Caki2 (cell line): Measurements from ENCODE around the gene ASH1L. TPM values are rescaled to one million over a fixed set of nuclear protein-coding genes. Genes with fewer than 3 reads are reported as not detected.
A peak's percentile ranks its signal among the peaks of the same experiment; 100 is the strongest.

Experiments
- DNase-seq: peaks from one replicate; pipeline ENCODE4 v3.0.0-alpha.2; 2015; ENCODE audit warnings: low read depth
- in situ Hi-C: cut with HindIII; loops from 2 replicates; pipeline ENCODE4 v1.10.0; 2016; ENCODE audit warnings: low sequenced_read_pairs, low pct_unique_long_range_greater_than_20kb, mixed read lengths
- total RNA-seq: library from RNA; depleted of rRNA; stranded (reverse); fragments of >200 nt; shearing (Covaris generic); gene quantifications from 2 replicates; pipeline ENCODE4 v1.2.3, GENCODE V29; 2014; ENCODE audit warnings: low replicate concordance

The ASH1L gene
- total RNA-seq, 1 experiment from 2014 or later, result 9.7 TPM

GRCh38 chr1:155324717-155325602, 237.6 kb downstream of the ASH1L start:
- DNase-seq, result peak; percentile 64

GRCh38 chr1:155324037-155324716, 238.4 kb downstream of the ASH1L start:
- in situ Hi-C loops, result no loop called here

More at GRCh38 chr1:155324717-155325602, 237.6 kb downstream of the ASH1L start:
- in situ Hi-C loops, result no loop called here

DNA sequence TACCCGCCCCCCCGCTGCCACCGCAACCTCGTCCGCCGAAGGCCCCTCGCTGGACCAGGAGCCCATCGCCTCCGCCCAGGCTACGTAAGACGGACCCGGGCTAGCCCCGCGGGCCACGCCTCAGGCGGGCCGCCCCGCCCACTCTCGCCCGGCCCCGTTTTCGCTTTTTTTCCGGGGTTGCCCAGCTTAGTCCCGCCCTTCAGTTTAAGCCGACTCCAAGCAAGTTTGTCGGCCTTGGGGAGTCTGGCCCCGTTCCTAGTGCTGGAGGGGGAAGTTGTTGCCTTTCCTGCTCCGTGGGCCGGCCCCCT, 238.9 kb downstream of the ASH1L start:
- peak; percentile 95 for DNase-seq
- in situ Hi-C loops, result no loop called here

More at GRCh38 chr1:155324037-155324716, 238.4 kb downstream of the ASH1L start:
- peak; percentile 99 for DNase-seq

GRCh38 chr1:155322953-155323728, 239.5 kb downstream of the ASH1L start:
- in situ Hi-C loops, result no loop called here
- DNase-seq, result peak; percentile 99

GRCh38 chr1:155322571-155322952, 240.0 kb downstream of the ASH1L start:
- no peak for DNase-seq
- in situ Hi-C loops, result no loop called here

DNA sequence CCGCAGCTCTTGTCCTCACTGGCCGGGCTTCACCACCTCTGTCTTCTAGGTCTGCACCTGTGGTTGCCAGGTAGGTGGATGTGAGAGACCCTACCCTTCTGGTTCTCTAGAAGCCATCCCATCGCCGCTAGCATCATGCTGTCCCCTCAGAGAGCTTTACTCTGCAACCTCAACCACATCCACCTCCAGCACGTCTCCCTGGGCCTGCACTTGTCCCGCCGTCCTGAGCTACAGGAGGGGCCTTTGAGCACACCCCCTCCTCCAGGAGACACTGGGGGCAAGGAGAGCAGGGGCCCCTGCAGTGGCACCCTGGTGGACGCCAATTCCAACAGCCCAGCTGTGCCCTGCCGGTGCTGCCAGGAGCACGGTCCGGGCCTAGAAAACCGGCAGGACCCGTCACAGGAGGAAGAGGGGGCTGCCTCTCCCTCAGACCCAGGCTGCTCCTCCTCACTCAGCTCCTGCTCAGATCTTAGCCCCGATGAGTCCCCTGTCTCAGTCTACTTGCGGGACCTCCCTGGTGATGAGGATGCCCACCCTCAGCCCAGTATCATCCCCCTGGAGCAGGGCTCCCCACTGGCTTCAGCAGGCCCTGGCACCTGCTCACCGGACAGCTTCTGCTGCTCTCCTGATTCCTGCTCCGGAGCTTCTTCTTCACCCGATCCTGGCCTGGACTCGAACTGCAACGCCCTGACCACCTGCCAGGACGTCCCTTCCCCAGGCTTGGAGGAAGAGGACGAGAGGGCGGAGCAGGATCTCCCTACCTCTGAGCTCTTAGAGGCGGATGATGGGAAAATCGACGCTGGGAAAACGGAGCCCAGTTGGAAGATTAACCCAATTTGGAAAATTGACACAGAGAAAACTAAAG, 240.7 kb downstream of the ASH1L start:
- in situ Hi-C loops, result no loop called here
- no peak for DNase-seq

- no peak for DNase-seq
- in situ Hi-C loops, result no loop called here
These were observed 241.7 kb downstream of the ASH1L start, which contains the start of gene RUSC1 for GRCh38 chr1:155320661-155321617. TSS of gene RUSC1 (plus strand) at chr1:155320894. CDS start at chr1:155321774, 880 bp downstream.

DNA sequence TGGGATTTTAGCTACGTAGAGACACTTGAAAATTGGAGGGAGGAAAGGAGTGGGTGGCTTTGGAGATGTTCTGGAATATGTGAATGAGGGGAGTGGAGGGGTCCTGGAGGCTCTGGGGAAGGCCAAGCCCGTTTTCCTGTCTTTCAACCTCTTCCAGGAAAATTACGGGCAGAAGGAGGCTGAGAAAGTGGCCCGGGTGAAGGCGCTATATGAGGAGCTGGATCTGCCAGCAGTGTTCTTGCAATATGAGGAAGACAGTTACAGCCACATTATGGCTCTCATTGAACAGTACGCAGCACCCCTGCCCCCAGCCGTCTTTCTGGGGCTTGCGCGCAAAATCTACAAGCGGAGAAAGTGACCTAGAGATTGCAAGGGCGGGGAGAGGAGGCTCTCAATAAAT, 242.4 kb downstream of the ASH1L start:
- in situ Hi-C loops, result no loop called here
- no peak for DNase-seq

DNA sequence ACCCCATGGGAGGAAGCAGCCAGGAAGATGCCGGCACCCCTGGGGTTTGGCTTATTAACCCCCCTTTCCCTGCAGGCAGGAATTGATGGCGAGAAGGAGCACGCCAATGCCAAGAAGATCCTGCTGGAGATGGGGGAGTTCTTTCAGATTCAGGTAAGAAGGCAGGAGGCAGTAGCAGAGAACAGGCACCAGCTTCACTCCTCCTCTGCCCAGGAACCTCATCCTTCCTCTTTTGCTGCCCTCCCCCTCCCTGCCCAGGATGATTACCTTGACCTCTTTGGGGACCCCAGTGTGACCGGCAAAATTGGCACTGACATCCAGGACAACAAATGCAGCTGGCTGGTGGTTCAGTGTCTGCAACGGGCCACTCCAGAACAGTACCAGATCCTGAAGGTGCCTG, 243.1 kb downstream of the ASH1L start:
- in situ Hi-C loops, result no loop called here
- no peak for DNase-seq

DNA sequence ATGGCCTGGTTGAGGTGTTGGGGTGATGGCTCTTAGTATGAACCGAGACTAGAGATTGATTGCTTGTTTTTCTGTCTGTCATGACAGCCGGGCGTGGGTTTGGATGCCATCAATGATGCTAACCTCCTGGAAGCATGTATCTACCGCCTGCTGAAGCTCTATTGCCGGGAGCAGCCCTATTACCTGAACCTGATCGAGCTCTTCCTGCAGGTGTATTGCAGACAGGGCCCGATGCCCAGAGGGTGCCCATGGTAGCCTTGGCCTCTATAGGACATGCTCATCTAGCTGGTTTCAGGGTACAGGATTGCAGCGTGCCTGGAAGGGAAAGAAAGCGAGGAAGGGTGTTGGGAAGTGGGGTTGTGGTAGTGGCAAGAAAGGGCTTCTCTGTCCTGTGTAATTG, 244.5 kb downstream of the ASH1L start:
- DNase-seq, result no peak
- in situ Hi-C loops, result no loop called here

DNA sequence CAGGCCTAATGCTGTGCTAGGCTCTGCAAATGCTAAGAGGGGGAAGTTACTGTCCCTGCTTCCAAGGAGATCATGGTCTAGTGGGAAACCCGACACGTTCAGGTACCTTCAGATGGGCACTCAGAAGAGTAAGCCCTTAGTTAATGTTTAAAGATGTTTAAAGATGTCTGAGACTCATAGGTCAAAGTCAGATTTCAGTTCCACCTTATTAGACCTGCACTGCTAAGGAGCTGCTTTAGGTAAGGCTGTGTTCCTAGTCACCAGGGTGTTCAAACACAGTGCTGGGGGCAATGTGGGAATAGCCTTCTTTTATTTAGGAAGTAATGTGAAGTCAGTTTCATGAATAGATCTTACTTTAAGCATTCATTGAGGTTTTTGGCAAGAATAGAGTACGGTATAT, 245.7 kb downstream of the ASH1L start:
- no peak for DNase-seq
- in situ Hi-C loops, result no loop called here

GRCh38 chr1:155313261-155313660, 249.3 kb downstream of the ASH1L start:
- no peak for DNase-seq
- in situ Hi-C loops, result no loop called here

DNA sequence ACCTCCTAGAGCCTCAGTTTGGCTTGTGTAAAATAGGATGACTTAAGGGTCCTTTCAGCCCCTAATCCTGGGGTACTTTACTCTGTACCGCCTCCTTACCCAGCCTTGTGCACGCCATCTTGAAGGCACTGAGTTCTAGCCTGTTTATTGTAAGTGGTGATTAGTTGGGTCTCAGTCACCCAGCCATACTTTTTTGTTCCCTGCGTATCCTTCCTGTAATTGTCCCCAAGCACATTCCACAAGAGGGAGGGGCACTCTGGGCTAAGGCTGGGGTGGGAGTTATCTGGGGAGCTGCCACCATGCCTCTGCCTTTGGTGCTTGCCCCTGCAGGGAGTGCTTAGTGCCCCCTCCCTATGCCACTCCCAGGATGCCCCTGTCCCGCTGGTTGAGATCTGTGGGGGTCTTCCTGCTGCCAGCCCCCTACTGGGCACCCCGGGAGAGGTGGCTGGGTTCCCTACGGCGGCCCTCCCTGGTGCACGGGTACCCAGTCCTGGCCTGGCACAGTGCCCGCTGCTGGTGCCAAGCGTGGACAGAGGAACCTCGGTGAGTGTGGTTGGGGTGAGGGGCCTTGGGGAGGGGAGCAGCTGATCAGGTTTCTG, 253.1 kb downstream of the ASH1L start:
- in situ Hi-C loops, result no loop called here
- DNase-seq, result no peak

- in situ Hi-C loops, result no loop called here
- peak; percentile 99 for DNase-seq
These were observed 253.8 kb downstream of the ASH1L start, which contains the start of gene FDPS for GRCh38 chr1:155308493-155309422. TSS of gene FDPS (plus strand) at chr1:155308866. CDS start at chr1:155309790, 924 bp downstream.

DNA sequence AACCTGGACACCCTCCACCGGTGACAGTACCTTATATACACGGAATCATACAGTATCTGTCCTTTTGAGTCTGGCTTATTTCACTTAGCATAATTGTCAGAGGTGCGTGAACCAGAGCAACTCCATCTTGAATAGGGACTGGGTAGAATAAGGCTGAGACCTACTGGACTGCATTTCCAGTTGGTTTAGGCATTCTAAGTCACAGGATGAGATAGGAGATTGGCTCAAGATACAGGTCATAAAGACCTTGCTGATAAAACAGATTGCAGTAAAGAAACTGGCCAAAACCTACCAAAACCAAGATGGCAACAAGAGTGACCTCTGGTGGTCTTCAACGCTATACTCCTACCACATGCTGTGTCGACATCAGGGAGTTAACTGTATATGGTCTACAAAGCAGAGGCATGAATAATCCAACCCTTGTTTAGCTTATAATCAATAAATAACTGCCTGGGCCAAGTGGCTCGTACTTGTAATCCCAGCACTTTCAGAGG, 255.3 kb downstream of the ASH1L start:
- in situ Hi-C loops, result no loop called here
- DNase-seq, result peak; percentile 44
